ENCODE results near the gene FCAMR.

The FCAMR gene, protein sequence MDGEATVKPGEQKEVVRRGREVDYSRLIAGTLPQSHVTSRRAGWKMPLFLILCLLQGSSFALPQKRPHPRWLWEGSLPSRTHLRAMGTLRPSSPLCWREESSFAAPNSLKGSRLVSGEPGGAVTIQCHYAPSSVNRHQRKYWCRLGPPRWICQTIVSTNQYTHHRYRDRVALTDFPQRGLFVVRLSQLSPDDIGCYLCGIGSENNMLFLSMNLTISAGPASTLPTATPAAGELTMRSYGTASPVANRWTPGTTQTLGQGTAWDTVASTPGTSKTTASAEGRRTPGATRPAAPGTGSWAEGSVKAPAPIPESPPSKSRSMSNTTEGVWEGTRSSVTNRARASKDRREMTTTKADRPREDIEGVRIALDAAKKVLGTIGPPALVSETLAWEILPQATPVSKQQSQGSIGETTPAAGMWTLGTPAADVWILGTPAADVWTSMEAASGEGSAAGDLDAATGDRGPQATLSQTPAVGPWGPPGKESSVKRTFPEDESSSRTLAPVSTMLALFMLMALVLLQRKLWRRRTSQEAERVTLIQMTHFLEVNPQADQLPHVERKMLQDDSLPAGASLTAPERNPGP

GRCh38 chr1:206970446-206970845, at the start of gene FCAMR:
TSS of gene FCAMR (minus strand) at chr1:206970460. CDS start at chr1:206970125, 335 bp downstream.
- no peak for DNase-seq

DNA sequence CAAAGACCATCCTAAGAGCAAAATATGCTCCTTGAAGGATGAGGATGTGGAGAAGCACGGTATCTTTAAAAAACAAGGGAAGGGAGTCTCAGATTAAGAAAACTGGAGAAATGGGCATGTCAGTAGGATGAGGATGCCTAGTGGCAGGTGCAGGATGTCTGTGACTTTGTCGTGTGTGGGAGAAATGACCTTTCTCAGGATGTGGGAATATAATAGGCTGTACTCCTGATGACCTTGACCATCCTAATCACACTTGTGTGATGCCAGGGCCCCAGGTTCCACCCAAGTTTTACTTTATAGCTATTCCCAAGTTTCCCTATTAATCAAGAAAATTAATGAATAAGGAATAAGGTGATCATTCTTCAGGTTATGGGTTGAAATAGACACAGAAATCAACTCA, 49.4 kb upstream of the FCAMR start:
- no peak for DNase-seq

- no peak for DNase-seq
Observed at GRCh38 chr1:207019161-207019560, 48.9 kb upstream of the FCAMR start.

DNA sequence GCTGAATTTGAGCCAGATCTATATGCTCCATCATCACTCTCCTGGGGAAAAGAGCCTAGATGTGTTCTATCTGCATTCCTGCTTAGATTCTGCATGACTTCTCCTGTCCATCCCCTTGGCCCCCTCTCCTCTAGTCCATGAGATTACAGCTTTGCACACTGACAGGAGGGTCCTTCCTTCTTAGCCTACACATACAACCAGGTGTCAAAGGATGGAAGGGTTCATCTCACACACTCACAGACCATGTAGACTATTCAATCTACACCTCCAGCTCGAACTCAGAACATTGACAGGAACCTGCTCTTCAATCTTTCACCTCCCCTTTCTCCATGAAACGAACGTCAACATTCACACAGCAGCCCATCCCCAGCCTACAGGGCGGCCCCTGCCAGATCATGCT, 48.4 kb upstream of the FCAMR start:
- DNase-seq = no peak

DNA sequence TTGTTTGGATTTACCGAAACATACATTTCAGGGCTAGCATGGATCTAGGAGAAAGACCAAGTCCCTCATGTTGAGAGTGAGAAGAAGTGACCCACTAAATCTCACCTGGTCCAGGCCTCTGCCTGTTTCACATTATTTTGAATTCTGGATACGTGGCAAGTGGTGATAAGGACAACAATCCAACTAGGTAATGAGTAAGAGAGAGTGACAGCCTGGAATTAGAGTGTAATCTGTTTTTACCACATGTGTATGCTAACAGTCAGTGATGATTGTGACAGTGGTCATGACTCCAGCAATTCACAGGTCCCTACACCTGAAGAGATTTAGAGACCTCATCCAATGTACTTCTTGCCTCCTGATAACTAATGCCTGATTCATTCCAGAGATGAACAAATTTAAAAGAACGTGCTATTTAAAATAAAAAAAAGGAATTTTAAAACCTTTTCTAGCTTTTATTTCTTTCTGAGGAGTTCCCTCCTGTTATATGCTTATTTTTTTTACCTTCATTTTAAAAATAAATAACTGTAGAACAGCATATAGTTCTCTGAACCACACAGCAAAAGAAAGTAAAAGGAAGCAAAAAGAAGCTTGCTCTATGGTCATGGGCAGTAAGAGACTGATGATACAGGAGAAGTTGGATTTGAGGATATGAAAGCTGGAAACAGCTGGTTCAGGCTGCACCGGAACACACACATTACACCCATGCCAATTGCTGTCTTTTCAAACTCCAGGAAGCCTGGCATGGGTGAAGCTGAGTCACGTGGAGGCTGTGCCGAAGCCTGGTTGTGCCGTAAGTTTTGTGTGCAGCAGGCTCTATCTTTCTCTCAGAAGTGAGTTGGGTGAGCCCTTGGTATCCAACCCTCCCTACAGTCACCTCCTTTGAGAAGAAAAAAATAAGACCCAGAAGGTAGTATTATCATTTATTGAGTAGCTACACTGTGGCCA, 47.6 kb upstream of the FCAMR start:
- no peak for DNase-seq

DNA sequence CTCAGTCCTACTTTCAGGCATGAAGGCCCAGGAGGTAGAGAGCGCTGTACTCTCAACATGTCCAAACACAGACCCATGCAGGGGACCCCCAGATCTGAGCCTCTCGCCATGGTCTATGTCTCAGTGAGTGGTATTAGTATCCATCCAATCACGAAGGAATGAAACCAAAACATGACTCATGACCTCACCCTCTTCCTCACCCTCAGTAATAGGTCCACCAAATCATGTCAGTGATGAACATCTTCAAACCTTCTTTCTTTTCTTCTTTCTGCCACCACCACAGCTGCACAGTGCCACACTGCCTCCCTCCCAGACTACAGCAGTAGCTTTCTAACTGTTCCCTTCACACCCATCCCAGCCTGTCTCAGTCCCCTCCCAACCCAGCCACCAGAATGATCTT, 45.5 kb upstream of the FCAMR start:
- no peak for DNase-seq

DNA sequence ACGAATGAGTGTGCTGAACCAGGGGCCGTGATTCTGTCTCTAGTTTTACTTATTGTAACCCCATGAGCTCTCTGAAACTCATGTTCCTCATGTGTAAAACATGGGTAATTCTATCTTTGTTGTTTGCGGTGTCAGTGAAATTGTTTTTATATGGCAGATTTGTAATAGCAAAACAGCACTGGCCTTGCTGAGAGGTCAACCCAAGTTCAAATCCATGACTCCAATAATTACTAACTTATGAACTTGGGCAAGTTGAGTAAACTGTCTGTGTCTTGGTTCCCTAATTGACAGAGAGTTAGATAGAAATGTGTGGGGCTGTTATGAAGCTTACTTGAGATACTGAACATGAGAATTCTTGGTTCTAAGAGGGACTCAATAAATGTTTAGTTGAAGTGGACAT, 44.5 kb upstream of the FCAMR start:
- no peak for DNase-seq

DNA sequence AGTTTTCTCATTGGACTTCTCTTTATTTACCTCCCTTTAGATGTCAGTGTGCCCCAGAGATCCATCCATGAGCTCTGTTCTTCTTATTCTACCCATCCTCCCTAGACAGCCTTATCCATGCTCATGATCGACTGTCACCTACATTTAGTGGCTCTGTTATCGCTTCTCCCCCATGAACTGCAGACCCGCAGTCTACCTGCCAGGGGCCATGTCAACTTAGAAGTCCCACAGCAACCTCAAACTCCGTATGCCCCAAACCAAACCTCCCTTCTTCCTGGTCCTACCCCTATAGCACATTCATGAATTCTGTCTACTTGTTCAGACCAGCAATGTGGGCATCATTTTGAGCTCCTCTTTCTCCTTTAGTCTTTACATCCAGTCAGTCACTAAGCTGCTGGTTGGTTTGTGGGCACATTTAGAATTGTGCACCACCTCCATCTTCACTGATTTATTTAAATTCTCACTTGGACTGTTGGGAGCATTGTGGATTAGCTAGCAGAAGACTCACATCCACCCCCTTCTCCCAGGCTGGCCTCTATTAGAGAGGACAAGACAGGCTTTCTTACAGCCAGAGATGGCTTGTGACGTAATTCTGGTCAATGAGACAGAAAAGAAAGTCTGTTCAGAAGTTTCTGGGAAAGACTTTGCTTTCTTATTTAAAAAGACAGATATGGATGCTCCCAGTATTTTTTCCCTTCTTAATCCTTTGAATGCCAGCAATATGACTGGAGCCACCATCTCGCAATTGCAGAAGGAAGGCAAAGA, 43.2 kb upstream of the FCAMR start:
- DNase-seq = no peak

DNA sequence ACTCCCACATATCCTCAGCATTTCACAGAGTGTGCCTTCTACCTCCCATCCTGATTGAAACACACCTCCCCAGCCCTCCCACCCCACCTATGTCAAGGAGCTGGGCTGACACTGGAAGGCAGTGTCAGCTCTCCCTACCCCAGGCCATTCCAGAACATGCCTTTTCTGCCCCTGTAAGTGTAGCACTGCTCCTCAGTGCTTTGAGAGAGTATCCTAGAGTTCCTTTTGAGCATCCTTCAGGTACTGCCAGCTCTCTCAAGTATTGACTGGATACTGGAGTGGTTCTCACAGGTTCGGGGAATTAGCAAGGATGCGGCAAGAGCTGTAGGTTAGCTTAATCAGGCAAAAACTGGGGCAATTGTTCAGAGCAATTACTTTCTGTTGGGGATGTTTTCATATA, 40.5 kb upstream of the FCAMR start:
- no peak for DNase-seq

- no peak for DNase-seq
Observed at GRCh38 chr1:207009945-207010344, 39.7 kb upstream of the FCAMR start.

- no peak for DNase-seq
Observed at GRCh38 chr1:207009182-207009850, 39.1 kb upstream of the FCAMR start.

GRCh38 chr1:207007352-207008033, 37.2 kb upstream of the FCAMR start:
- no peak for DNase-seq

- no peak for DNase-seq
Observed at GRCh38 chr1:207006914-207007313, 36.7 kb upstream of the FCAMR start.

DNA sequence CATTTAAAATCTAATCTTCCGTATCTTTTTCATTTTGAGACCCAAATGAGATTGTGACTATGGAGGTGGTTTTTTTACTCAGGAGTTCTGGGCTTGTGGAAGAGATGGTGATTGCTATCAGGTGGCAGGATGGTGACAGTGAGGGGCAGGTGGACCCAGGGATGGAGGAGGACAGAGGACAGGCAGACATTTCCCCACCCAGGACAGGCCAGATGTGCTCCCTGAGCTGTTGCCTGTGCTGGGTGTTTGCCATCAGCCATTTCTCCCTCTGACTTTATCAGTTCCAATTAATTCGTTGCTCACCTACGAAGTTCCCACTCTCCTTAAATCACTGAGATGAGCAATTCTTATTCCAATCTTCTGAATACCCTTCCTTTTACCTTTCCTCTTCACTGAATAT, 35.8 kb upstream of the FCAMR start:
- no peak for DNase-seq

- DNase-seq = peak; percentile 38
Observed at GRCh38 chr1:207004931-207005830, 34.9 kb upstream of the FCAMR start.

DNA sequence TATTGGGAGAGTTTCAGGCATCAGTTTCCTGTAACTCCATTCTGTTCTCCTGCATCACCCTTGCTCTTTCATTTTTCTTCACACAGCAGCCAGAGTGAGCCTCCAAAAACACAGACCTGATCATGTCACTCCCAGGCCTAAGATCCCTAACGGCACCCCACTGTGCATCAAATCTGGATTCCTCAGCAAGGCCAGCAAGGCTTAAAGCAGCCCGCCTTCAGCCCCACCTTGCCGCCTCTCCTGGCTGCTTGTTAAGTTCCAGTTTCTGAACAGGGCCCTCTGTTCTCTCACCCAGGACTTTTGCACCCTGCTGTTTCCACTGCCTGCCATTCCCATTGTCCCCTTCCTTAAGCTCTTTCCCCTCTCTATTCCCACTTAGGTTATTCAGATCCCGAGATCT, 33.0 kb upstream of the FCAMR start:
- DNase-seq = no peak

DNA sequence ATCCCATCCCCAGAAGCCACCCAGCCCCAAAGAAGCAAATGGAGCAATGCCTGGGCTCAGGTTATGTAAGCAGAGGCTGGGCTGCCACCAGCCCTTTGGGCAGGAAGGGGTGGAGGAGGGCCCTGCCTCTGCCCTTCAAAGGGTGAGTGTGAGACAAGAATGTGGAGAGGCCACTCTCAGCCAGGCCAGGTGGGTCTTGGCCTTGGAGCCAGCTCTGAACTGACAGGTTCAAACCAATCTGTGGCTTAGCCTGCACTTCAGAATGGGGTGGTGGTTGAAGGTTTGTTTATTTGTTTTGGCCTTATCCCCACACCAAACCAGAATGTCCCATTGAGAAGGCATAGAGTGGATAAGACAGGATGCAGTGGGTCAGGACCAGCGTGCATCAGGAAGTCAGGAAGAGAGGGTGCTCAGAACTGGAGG, 32.5 kb upstream of the FCAMR start:
- DNase-seq = no peak

- DNase-seq = no peak
Observed at GRCh38 chr1:207001492-207002245, 31.4 kb upstream of the FCAMR start.

- no peak for DNase-seq
Observed at GRCh38 chr1:207000651-207001291, 30.5 kb upstream of the FCAMR start.
